Karpas-422 (cell line): Measurements from ENCODE around the gene PRCP. TPM values are rescaled to one million over a fixed set of nuclear protein-coding genes. Genes with fewer than 3 reads are reported as not detected.
"Not testable (repeated sequence)": the region's sequence is repeated elsewhere in the genome, so short reads cannot be mapped to it uniquely, and the experiment has no call there.

ENCODE experiments used
- DNase-seq: peaks from one replicate; pipeline ENCODE4 v3.0.0-alpha.2; 2015
- H2AFZ ChIP-seq: fragments of 200-600 bp; sonication (generic); 2 replicates; pipeline ENCODE4 v1.6.1; 2014; ENCODE audit warnings: antibody characterized with exemption, low read length, mixed read lengths
- H3K27ac ChIP-seq: fragments of 200-600 bp; sonication (generic); 2 replicates; pipeline ENCODE4 v1.5.1; 2014; ENCODE audit warnings: mild to moderate bottlenecking, low read length, moderate library complexity
- H3K27me3 ChIP-seq: fragments of 200-600 bp; sonication (generic); 2 replicates; pipeline ENCODE4 v1.6.1; 2014; ENCODE audit warnings: low read length, mixed read lengths
- H3K36me3 ChIP-seq: fragments of 200-600 bp; sonication (generic); 2 replicates; pipeline ENCODE4 v1.6.1; 2014; ENCODE audit warnings: low read length, mixed read lengths; ENCODE audit not compliant: insufficient read depth
- H3K4me1 ChIP-seq: fragments of 200-600 bp; sonication (generic); 2 replicates; pipeline ENCODE4 v1.6.1; 2014; ENCODE audit warnings: mild to moderate bottlenecking, low read length, mixed read lengths
- H3K4me2 ChIP-seq: fragments of 200-600 bp; sonication (generic); 2 replicates; pipeline ENCODE4 v1.6.1; 2014; ENCODE audit warnings: low read length, low read depth, mild to moderate bottlenecking; ENCODE audit not compliant: poor library complexity, severe bottlenecking
- H3K4me3 ChIP-seq: fragments of 200-600 bp; sonication (generic); 2 replicates; pipeline ENCODE4 v1.5.1; 2014; ENCODE audit warnings: mild to moderate bottlenecking, antibody characterized with exemption, low read length, mixed read lengths
- H3K79me2 ChIP-seq: fragments of 200-600 bp; sonication (generic); 2 replicates; pipeline ENCODE4 v1.6.1; 2014; ENCODE audit warnings: mild to moderate bottlenecking, low read length, mixed read lengths
- H3K9ac ChIP-seq: fragments of 200-600 bp; sonication (generic); 2 replicates; pipeline ENCODE4 v1.6.0; 2014; ENCODE audit warnings: low read length
- H3K9me2 ChIP-seq: fragments of 200-600 bp; sonication (generic), shearing (Covaris generic); replicated peaks from 2 replicates; pipeline ENCODE4 v1.6.0; 2014; ENCODE audit warnings: mild to moderate bottlenecking, low read length, moderate library complexity; ENCODE audit not compliant: insufficient read depth
- H3K9me3 ChIP-seq: fragments of 300-700, 200-600 bp; sonication (generic); 2 replicates; pipeline ENCODE4 v1.6.1; 2014; ENCODE audit warnings: low read length, mixed read lengths
- H4K20me1 ChIP-seq: fragments of 200-600 bp; sonication (generic); 2 replicates; pipeline ENCODE4 v1.6.1; 2014; ENCODE audit warnings: mild to moderate bottlenecking, antibody characterized with exemption, low read length, low read depth; ENCODE audit not compliant: insufficient read depth
- total RNA-seq: library from RNA; depleted of rRNA; stranded (reverse); fragments of >200 nt; shearing (Covaris generic); gene quantifications from 2 replicates; pipeline ENCODE4 v1.2.3, GENCODE V29; 2014; ENCODE audit warnings: low replicate concordance; rRNA removed

Gene PRCP
- total RNA-seq: 17.9 and 46.1 TPM in 2 replicates

DNA sequence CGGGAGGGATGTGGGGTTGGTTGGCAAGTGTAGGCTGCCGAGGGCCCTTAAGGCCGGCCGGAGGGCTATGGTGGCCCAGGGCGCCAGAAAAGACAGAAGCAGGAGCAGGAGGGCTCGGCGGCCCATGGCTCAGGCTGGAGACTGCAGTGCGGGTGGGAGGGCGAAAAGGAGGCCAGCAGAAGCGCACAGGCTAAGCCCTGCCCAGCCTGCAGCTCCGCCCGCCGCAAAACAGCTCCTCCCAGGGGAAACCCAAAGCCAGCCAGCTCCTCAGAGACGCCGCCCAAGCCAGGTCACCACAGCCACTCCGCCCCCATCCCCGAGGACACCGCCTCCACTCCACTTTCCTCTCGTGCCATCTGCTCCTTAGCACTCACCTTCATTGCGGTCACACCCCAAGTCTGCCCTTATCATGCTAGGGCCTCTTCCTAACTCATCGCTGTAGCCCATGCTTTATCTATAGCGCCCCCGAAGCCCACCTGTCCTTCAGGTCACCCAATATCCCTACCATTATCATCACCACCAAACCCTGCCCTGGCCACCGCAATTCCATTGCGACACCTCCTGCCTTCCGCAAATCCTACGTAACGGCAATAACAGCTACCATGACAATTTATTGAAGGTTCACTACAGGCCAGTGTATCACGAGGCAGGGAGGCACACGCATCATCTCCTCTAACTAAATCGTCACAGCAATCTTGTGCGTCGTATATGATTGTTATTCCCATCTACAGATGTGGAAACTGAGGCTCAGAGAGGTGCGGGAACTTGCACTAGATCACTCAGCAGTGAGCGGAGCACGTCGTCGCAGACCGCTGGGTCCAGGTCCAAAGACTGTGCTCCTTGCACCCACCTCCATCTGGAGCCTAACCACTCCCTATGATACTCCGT is at the start of gene PRCP:
Gene PRCP, minus strand, starts transcription at position 154 of the 888 bp plus-strand sequence. Its CDS starts 28 bp downstream, at position 126.
- Histone ChIP-seq H4K20me1 (0 out of 2 replicates have a peak, but pooled peaks cover 3% of the 10 kb centered on the region), H3K9ac (peak within 1 kb of the TSS; percentile 75), H2AFZ (peak within 1 kb of the TSS; percentile 59), H3K27ac (peak within 1 kb of the TSS; percentile 65), H3K9me3 (no peaks in the 10 kb centered on the region), H3K4me1 (peaks cover 73% of the 10 kb centered on the region), H3K36me3 (no peaks in the 10 kb centered on the region; the same call in 1 of the 2 replicates), H3K79me2 (peaks cover 63% of the 10 kb centered on the region), H3K4me3 (peak within 1 kb of the TSS; percentile 79), H3K27me3 (no peaks in the 10 kb centered on the region), H3K9me2 (no peaks in the 10 kb centered on the region), H3K4me2 (peak within 1 kb of the TSS; percentile 96)
- peak; percentile 97 for DNase-seq

DNA sequence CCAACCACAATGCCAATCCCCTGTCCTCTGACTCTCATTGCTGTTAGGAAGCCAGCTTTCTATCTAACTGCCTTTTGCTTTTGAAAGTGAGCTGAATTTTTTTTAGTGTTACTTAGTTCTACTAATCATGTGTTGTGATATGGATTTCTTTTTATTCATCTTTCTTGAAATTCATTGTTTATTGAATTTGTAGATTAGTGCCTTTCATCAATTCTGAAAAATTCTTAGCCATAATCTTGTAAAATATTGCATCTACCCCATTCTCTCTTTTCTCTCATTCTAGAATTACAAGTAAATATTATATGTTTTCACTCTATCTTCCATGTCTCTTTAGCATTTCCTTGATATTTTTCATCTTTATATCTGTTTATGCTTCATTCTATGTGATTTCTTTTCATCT is 49.1 kb upstream of the PRCP start:
- Histone ChIP-seq H3K9me3 (no peaks in the 10 kb centered on the region), H2AFZ (no peak overlapping the region)

DNA sequence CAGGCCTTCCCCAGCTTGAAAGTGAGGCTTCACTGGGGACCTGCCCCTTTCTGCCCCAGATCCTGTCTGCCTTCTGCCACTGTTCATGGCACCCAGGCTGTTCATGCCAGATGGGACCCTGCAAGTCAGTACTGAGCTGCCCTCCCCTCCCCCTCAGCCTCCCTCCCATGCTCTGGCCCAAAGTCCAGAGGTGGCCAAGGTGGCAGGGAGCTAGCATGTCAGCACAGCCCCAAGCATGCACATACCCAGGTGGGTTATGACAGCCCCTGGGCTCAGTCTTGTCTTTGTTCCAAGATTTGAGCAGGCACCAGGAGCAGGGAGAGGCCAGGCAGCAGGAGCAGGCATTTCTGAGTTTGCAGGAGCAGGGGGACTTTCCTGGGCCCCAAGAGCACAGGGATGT is 45.5 kb upstream of the PRCP start:
- no peaks in the 10 kb centered on the region for H3K36me3 ChIP-seq
- no peaks in the 10 kb centered on the region for H3K9me2 ChIP-seq
- no peak overlapping the region for H3K4me3 ChIP-seq
- no peaks in the 10 kb centered on the region for H3K9me3 ChIP-seq
- peak overlapping the region; percentile 27 for H3K9ac ChIP-seq
- H3K4me2 ChIP-seq: peak overlapping the region; percentile 45
- H3K79me2 ChIP-seq: no peaks in the 10 kb centered on the region
- peaks cover 30% of the 10 kb centered on the region for H3K4me1 ChIP-seq
- no peaks in the 10 kb centered on the region for H4K20me1 ChIP-seq
- H3K27ac ChIP-seq: peak overlapping the region; percentile 49; the same call in 1 of the 2 replicates
- peak overlapping the region; percentile 33; the same call in 1 of the 2 replicates for H2AFZ ChIP-seq
- no peak for DNase-seq
- H3K27me3 ChIP-seq: no peaks in the 10 kb centered on the region

More for the DNA sequence above, 49.1 kb upstream of the PRCP start:
- Histone ChIP-seq H3K27me3 (no peaks in the 10 kb centered on the region), H4K20me1 (no peaks in the 10 kb centered on the region), H3K36me3 (no peaks in the 10 kb centered on the region), H3K4me1 (peaks cover 37% of the 10 kb centered on the region), H3K9ac (no peak overlapping the region), H3K27ac (no peak overlapping the region), H3K4me3 (no peak overlapping the region), H3K79me2 (no peaks in the 10 kb centered on the region), H3K4me2 (no peak overlapping the region), H3K9me2 (no peaks in the 10 kb centered on the region)
- no peak for DNase-seq

DNA sequence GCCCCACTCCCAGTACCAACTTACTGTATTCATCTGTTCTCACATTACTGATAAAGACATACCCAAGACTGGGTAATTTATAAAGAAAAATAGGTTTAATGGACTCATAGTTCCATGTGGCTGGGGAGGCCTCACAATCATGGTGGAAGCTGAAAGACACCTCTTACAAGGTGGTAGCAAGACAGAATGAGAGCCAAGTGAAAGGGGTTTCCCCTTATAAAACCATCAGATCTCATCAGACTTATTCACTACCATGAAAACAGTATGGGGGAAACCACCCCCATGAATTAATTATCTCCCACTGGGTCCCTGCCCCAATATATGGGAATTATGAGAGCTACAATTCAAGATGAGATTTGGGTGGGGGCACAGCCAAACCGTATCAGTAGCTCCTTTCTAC is 44.8 kb upstream of the PRCP start:
- peaks cover 30% of the 10 kb centered on the region for H3K4me1 ChIP-seq
- H2AFZ ChIP-seq, H3K9ac ChIP-seq, H3K79me2 ChIP-seq, DNase-seq, H3K4me3 ChIP-seq, H3K9me2 ChIP-seq, H3K27me3 ChIP-seq, H3K36me3 ChIP-seq, H3K9me3 ChIP-seq, H3K4me2 ChIP-seq, H4K20me1 ChIP-seq, H3K27ac ChIP-seq: not testable (repeated sequence)

DNA sequence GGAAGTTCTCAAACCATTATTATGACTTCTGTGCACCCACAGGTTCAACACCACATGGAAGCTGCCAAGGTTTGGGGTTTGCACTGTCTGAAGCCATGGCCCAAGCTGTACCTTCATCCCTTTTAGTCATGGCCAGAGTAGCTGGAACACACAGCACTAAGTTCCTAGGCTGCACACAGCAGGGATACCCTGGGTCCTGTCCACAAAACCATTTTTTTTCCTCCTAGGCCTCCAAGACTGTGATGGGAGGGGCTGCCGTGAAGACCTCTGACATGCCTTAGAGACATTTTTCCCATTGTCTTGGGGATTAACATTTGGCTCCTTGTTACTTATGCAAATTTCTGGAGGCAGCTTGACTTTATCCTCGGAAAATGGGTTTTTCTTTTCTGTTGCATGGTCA is 44.0 kb upstream of the PRCP start:
- H3K9me3 ChIP-seq: no peaks in the 10 kb centered on the region
- H3K9me2 ChIP-seq: no peaks in the 10 kb centered on the region
- H4K20me1 ChIP-seq: no peaks in the 10 kb centered on the region
- no peaks in the 10 kb centered on the region for H3K36me3 ChIP-seq
- no peaks in the 10 kb centered on the region for H3K27me3 ChIP-seq
- H3K27ac ChIP-seq: no peak overlapping the region
- DNase-seq: no peak
- H3K4me1 ChIP-seq: peaks cover 30% of the 10 kb centered on the region
- no peak overlapping the region for H3K9ac ChIP-seq
- H3K4me3 ChIP-seq: no peak overlapping the region
- H3K4me2 ChIP-seq: no peak overlapping the region
- H3K79me2 ChIP-seq: no peaks in the 10 kb centered on the region
- H2AFZ ChIP-seq: no peak overlapping the region

DNA sequence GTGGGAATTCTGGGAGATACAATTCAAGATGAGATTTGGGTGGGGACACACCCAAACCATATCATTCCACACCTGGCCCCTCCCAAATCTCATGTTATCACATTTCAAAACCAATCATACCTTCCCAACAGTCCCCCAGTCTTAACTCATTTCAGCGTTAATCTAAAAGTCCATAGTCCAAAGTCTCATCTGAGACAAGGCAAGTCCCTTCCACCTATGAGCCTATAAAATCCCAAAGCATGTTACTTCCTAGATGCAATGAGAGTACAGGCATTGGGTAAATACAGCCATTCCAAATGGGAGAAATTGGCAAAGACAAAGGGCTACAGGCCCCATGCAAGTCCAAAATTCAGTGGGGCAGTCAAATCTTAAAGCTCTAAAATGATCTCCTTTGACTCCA is 43.2 kb upstream of the PRCP start:
- H3K27me3 ChIP-seq, H3K79me2 ChIP-seq, H4K20me1 ChIP-seq, H3K9me2 ChIP-seq, H3K4me2 ChIP-seq, H3K27ac ChIP-seq, DNase-seq, H3K9me3 ChIP-seq, H3K4me3 ChIP-seq, H3K9ac ChIP-seq, H2AFZ ChIP-seq, H3K36me3 ChIP-seq: not testable (repeated sequence)
- H3K4me1 ChIP-seq: peaks cover 30% of the 10 kb centered on the region

DNA sequence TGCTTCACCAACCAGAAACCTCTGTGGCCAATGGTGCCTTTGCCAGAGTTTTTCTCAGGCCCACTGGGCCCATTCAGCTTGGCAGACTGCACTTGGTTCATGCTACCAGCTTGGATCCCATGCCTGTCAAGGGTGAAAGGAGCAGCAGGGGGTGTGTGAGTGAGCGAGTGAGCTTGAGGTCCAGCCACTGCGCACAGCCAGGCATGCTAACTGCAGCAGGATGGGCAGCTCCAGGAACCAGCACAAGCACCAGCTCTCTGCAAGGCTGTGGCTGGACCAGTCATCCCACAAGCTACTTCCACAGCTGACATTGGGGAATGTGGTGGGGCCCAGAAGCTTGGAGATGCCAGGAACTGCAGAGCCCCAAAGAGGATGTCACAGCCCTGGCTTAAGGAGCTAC is 42.1 kb upstream of the PRCP start:
- Histone ChIP-seq H3K4me1 (peaks cover 22% of the 10 kb centered on the region), H3K36me3 (0 out of 2 replicates have a peak, but pooled peaks cover under 1% of the 10 kb centered on the region), H2AFZ (no peak overlapping the region), H3K4me3 (no peak overlapping the region), H3K9ac (no peak overlapping the region), H4K20me1 (no peaks in the 10 kb centered on the region), H3K27me3 (no peaks in the 10 kb centered on the region), H3K9me2 (no peaks in the 10 kb centered on the region), H3K79me2 (no peaks in the 10 kb centered on the region), H3K4me2 (no peak overlapping the region), H3K27ac (no peak overlapping the region), H3K9me3 (no peaks in the 10 kb centered on the region)
- no peak for DNase-seq

DNA sequence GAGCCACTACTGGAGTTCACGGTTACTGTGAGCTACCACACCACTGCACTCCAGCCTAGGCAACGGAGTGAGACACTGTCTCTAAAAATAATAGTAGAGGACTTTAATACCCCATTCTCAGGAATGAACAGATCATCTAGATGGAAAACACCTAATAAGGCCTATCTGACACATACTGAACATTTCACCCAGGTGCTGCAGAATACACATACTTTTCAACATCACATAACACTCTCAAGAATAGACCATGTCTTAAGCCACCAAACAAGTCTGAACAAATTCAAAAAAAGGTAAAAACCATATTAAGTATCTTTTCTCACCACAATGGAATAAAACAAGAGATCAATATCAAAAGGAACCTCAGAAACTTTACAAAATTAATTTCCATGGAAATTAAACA is 39.2 kb upstream of the PRCP start:
- no peak for DNase-seq

More for the DNA sequence above, 39.2 kb upstream of the PRCP start:
- Histone ChIP-seq H3K9ac (no peak overlapping the region), H2AFZ (no peak overlapping the region), H3K9me2 (no peaks in the 10 kb centered on the region), H3K27ac (no peak overlapping the region), H3K4me1 (no peaks in the 10 kb centered on the region), H3K9me3 (no peaks in the 10 kb centered on the region), H3K27me3 (no peaks in the 10 kb centered on the region), H3K4me3 (no peak overlapping the region), H3K79me2 (no peaks in the 10 kb centered on the region), H3K36me3 (peaks cover 21% of the 10 kb centered on the region), H3K4me2 (no peak overlapping the region), H4K20me1 (no peaks in the 10 kb centered on the region)
